ENCODE results near the gene CBS. TPM values are rescaled to one million over a fixed set of nuclear protein-coding genes. Genes with fewer than 3 reads are reported as not detected.
"Not testable (repeated sequence)": the region's sequence is repeated elsewhere in the genome, so short reads cannot be mapped to it uniquely, and the experiment has no call there.

Gene CBS
- 9.8 and 15.1 TPM in 2 replicates for total RNA-seq (2014; rRNA removed; shearing (Covaris generic); ENCODE audit: low replicate concordance)

DNA sequence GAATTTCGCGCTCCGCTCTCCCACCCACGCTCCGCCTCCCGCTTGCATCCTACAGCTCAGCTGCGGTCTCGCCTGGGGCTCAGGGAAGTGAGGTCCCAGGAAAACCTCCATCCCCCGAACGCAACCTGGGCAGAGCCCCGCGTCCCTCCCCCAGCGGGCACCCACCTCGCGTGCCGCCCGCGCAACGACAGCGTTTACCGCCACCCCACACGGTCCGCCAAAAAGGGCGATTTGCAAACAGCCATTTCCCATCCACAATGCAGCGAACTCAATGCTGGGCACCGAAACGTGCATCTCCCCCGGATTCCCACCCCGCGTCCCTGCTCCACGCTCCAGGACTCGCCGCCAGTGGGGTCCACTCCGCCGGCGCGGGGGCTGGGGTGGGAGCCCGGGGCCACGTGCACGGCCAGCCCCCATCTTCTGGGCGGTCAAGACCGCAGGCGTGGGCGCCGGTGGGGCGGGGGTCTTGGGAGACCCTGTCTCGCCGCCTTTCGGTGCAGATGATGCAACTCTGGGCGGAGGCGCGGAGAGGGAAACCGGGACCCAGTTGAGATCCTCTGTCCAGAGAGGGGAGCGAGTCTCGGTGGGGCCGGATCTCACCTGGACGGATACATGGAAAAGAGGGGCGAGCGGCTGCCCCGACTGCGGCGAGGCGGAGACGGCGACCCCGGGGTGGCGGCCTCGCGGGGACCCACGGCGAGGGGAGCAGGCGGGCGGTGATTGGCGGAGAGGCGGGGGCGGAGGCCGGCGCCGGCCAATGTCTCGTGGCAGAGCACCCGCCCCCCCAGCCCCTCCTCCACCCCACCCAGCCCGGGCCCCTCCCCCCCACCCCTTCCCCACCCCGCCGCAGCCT, at the start of gene CBS:
Gene CBS, minus strand, starts transcription at position 666 of the 853 bp plus-strand sequence. CDS start 3,642 bp downstream, outside the sequence.
- H3K4me3 ChIP-seq, DNase-seq, H3K27me3 ChIP-seq, H3K9me3 ChIP-seq, H3K36me3 ChIP-seq: not testable (repeated sequence)

DNA sequence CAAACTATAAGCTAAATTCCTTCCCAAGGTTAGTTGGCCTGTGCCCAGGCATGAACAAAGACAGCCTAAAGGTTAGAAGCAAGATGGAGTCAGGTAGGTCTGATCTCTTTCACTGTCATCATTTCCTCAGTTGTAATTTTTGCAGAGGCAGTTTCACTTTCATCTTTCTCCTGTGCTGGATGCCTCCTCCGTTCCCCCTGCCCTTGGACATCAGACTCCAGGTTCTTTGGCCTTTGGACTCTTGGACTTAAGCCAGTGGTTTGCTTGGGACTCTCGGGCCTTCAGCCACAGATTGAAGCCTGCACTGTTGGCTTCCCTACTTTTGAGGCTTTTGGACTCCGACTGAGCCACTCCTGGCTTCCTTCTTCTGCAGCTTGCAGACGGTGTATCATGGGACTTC, 40.3 kb upstream of the CBS start:
- H3K36me3 ChIP-seq, DNase-seq, H3K4me3 ChIP-seq, H3K27me3 ChIP-seq, H3K9me3 ChIP-seq: not testable (repeated sequence)

DNA sequence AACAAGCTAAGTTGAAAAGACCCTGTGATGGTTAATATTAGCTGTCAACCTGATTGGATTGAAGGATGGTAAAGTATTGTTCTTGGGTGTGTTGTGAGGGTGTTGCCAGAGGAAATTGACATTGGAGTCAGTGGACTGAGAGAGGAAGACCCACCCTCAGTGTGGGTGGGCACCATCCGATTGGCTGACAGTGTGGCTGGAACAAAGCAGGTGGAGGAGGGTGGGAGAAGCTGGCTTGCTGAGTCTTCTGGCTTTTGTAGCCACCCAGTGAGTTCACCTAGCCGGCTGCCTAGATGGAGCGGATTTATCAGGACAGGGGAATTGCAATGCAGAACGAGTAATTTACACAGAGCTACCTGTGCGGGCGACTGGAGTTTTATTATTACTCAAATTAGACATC, 38.8 kb upstream of the CBS start:
- not testable (repeated sequence) for H3K4me3 ChIP-seq, H3K36me3 ChIP-seq, H3K27me3 ChIP-seq, H3K9me3 ChIP-seq, DNase-seq

DNA sequence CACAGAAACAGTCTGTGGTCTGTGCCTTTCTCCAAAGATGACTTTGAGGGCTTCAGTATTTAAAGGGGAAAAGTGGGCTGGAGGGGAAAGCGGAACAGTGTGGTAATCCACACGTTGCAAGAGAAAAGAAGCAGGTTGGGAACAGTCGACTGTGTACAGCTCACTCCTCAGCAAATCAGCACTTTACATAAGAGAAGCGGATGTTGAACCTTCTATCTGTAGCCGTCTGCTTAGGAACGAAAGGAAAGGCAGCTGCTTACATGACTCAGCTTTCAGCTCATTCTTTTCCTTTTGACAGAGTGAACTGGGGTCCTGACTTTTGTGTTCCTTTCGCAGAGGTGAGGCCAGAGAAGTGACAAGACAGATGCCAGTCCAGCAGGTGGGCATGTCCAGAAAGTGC, 33.4 kb upstream of the CBS start:
- H3K27me3 ChIP-seq, H3K4me3 ChIP-seq, H3K9me3 ChIP-seq, H3K36me3 ChIP-seq, DNase-seq: not testable (repeated sequence)

DNA sequence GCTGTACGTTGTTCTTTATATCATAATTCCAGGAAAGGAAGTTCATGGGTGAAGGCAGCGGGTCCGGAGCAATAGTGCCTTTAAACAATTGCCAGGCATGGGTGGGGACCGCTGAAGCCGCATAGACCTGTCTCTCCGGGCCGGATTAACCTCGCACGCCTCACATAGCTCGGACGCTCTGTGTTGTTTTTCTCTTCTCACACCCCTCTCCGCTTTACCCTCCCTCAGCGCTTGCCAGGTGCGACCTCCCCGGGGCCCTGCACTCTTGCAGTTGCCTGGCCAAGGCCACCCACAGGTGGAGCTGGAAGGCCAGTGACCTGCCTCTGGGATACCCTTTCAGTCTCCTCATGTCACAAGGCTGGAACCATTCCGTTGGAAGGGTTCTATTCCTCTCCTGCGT, 32.5 kb upstream of the CBS start:
- not testable (repeated sequence) for H3K27me3 ChIP-seq, H3K4me3 ChIP-seq, DNase-seq, H3K9me3 ChIP-seq, H3K36me3 ChIP-seq

DNA sequence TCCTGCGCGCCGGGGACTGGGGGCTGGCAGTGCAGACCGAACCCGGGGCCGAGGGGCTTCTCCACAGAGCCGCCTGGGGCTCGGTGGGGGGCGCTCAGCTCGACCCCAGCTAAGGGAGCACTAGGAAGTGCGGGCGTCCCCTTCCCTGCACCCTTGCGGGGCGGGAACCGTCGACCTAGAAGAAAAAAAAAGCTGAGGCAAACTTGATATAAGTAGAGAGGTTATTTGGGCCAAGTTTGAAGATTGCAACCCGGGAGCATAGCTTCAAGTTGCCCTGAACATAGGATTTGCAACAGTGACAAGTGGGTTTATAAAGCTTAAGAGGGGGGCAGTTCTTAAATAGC, 32.1 kb upstream of the CBS start:
- not testable (repeated sequence) for DNase-seq, H3K27me3 ChIP-seq, H3K4me3 ChIP-seq, H3K36me3 ChIP-seq, H3K9me3 ChIP-seq

DNA sequence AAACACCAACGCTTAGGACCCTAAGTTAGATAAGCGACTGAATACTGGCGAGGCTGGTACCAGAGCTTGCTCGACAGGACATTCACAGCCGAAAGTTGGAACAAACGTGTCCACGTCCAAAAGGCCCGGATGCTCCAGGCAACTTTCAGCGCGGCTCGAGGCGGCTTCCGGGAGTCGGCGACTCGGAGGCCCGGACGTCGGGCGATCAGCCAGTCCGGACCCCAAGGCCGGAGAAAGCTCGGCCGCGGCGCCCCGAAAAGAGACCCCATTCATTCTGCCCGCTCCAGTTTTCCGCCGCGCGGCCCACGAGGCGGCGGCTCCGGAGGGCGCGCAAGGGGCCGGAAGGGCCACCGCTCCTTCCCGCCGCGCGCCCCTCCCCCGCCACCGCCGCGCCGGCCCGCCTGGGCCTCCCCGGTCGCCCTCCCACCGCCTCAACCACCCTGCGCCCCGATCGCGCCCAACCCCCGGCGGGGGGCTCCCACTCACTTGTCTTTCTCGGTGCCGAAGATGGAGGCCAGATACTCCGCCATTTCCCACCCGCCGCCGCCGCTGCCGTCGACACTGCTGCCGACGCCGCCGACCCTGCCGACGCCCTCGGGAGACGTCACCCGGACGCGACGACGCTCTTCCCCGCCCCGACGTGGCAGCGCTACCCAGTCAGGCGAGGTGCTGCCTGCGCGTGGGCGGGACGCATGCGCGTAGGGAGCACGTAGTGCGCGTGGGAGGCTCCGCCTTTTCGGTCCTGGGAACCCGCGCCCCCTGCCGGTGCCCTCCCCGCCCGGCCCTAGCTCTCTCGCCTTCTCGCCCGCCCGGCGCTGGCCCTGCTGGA, 31.5 kb upstream of the CBS start, which contains the start of gene U2AF1:
Gene U2AF1, minus strand, starts transcription at position 606 of the 829 bp plus-strand sequence. Its CDS starts 76 bp downstream, at position 530.
- H3K9me3 ChIP-seq, H3K27me3 ChIP-seq, H3K36me3 ChIP-seq: not testable (repeated sequence)
- DNase-seq, result peak; percentile 83
- H3K4me3 ChIP-seq, result peak within 1 kb of the TSS; percentile 70

DNA sequence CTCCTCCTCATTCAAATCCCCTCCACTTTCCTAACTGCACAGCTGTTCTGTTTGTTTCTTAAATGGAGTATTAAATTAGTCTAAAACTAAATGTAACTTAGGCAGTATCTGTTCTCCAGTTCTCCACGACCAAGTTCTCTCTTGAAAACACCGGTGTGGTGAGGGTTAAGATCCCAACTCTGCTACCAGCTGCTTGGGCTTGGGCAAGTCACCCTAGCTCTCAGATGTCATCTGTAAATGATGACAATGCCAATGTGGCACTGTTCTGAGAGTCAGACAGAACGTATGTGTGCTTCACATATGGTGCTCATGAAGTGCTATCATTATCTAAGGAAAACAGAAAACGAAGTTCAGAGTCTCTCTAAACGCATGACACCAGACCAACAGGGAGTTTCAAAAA, 29.0 kb upstream of the CBS start:
- H3K9me3 ChIP-seq, DNase-seq, H3K27me3 ChIP-seq, H3K4me3 ChIP-seq, H3K36me3 ChIP-seq: not testable (repeated sequence)

DNA sequence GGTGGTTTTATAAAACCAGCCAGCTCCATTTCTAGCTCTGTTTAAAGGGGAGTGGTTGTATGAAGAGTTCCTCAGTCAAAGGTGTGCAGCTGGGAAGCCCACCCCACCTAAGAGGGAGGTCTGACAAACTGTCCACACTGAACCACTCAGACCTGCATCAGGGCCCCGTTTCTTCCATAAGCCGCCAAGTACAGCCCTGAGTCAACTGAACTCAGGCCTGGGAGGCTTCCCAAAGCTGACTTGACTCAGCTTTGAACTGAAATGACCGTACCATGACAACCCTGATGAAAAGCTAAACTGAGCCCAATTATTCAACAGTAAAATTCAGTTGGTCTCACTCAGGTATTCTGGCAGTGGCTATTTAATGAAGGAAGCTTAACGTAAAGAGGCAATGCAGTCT, 26.6 kb upstream of the CBS start:
- H3K4me3 ChIP-seq, DNase-seq, H3K27me3 ChIP-seq, H3K36me3 ChIP-seq, H3K9me3 ChIP-seq: not testable (repeated sequence)

DNA sequence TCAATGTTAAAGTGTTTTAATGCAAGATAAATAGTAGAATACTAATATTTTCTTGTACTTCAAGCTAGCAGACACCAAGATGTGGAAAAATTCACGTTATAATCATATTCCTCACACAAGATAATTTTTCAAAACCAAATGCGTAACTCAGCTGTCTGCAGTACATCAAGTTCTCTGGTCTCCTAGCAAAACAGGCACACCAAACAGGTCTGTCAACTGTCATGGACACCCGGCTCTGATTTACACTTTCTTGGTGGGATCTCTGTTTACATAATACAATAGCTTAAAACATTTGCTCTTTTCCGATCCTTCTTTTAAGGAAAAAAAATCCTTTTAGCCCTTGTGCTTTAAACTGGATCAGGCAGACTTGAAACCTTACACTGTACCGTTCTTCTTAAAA, 26.0 kb upstream of the CBS start:
- H3K27me3 ChIP-seq, H3K4me3 ChIP-seq, H3K9me3 ChIP-seq, DNase-seq, H3K36me3 ChIP-seq: not testable (repeated sequence)

DNA sequence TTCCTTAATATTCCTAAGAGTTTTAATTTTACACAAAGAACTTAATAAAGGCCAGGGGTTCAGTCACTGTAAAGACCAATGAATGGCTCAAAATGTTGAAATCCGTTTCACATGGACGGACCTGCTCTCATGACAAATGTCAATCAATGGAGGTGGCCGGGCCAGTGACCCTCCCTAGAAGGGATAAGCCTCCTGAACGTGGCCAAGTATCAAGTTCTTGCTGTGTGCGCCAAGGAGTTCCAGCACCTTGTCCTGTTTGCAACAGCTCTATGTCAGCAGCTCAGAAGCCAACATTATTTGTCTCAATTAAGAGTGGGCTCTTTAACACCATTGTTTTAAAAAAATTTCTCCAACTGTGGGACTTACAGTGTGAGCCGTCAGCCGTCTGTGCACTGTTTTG, 25.4 kb upstream of the CBS start:
- not testable (repeated sequence) for H3K4me3 ChIP-seq, H3K9me3 ChIP-seq, DNase-seq, H3K27me3 ChIP-seq, H3K36me3 ChIP-seq

DNA sequence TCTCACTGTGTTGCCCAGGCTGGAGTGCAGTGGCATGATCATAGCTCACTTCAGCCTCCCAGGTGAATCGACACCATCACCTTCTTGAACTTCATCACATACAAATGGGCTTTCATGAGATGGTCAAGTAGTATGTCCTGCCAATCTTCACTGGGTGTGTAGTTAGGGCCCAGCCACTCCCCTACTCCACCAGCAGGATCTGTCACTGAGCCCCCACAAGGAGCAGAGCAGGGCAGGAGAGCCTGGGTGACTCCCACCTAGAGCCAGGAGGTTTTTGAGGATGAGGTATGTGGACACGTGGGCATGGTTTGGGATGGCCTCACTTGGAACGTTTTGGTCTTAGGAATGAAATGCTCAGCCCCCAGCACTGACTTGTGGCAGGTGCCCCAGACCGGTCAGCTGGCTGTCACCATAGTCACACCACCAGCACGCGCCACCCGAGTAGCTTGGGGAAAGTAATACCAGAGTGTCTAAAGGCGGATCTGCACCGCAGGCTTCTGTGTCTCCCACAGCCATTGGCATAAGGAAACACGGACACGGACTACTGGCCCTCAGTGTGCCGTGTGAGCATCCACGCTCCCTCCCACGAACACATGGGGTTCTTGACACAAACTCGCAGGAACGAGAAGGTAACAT, 16.5 kb upstream of the CBS start:
- not testable (repeated sequence) for H3K9me3 ChIP-seq, DNase-seq, H3K4me3 ChIP-seq, H3K36me3 ChIP-seq, H3K27me3 ChIP-seq

DNA sequence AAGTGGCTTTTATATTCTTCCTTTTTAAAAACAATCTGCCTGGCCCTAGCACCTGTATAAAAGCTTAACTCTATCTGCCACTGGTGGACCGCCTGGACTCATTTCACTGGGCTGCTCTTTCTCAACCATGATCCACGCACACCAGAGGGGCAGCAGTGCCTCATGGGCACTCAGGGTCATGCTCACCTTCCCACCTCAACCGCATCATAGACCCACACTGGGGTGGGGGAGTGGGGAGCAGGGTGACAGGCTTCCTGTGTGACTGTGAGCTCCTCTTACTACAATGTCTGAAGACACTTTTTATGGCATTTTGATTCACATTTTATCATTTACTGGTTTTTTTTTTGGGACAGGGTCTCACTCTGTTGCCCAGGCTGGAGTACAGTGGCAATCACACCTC, 15.3 kb upstream of the CBS start:
- H3K27me3 ChIP-seq, H3K36me3 ChIP-seq, H3K9me3 ChIP-seq, DNase-seq, H3K4me3 ChIP-seq: not testable (repeated sequence)

DNA sequence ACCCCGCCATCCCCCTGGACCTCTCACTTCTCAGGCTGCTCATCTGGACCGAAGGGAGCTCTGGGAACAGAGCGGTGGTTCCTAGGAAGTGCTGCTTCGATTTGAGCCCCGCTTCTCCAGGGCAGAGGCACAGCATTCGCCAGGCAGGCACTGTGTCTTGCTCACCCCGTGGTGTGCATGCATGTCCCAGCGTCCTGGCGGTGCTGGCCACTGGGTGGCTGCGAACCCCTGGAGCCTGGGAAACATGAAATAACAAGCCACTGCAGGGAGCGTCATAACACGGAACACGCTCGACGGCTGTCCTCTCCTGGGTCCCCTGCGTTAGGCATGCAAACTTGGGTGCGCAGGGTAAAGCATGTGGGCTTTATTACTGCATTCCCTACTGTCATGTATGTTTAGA, 13.8 kb upstream of the CBS start:
- not testable (repeated sequence) for H3K9me3 ChIP-seq, H3K36me3 ChIP-seq, H3K4me3 ChIP-seq, H3K27me3 ChIP-seq, DNase-seq

DNA sequence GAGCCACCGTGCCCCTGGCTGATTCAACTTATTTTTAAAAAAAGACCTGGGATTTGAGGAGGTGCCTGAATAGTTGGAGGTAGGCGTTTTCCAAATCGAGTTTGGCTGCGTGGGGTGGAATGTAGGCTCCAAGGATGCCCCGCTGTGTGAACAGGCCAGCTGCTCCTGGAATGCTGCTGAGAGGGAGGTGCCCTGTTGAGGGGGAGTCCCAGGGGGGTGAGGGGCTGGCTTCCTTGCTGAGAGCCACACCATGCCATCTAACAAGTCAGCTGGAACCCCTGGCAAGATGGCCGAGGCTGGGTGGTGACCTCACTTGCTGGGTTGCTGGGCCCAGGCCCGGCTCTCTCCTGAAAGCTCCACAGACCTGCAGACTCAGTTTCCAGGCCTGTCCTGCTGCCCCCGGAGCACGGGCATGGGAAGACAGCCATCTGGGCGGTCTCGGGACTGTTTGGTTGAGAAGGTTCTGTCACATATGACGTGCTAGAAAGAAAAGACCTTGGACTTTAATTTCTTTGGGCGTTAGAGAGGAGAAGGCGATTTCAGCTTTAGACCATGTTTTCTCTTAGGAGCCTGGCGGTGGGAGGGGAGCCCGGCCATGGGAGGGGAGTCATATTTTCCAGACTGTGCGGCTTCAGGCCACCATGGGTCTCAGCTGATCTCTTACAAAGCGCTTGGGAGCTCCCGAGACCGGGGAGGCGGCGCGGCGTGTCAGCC, 7.1 kb upstream of the CBS start:
- not testable (repeated sequence) for H3K27me3 ChIP-seq, H3K4me3 ChIP-seq, H3K9me3 ChIP-seq, DNase-seq, H3K36me3 ChIP-seq

DNA sequence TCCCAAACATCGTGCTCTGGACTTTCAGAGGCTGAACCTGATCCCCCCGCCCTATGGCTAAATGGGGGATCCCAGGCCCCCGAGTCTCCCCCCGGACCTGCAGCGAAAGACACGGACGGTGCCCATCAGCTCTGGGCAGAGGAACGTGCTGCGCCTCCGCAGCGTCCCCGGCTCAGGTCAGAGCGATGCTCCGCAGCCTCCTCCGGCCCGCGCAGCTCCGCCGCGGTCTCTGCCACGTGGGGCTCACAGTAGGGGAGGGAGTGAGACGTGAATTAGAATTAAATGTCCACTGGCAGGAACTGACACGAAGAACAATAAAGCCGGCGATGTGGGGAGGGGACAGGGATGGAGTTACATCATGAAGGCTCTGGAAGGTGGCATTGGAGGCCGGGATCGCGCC, 1.0 kb upstream of the CBS start:
- DNase-seq, H3K36me3 ChIP-seq, H3K27me3 ChIP-seq, H3K4me3 ChIP-seq, H3K9me3 ChIP-seq: not testable (repeated sequence)
